Inflammatory macrophage treated with lipopolysaccharide for 1 hour (primary cell): ENCODE results near the gene NCKIPSD.

Source experiments
- DNase-seq, 2 donors: peaks; one replicate each; pipeline ENCODE4 v3.0.0-alpha.2; 2020 to 2022

NCKIPSD gene

GRCh38 chr3:48678056-48678455 is 7.7 kb downstream of the NCKIPSD start:
- no peak for DNase-seq

GRCh38 chr3:48674505-48674904 is 11.2 kb downstream of the NCKIPSD start:
- no peak for DNase-seq

- DNase-seq = no peak
These were observed 13.2 kb downstream of the NCKIPSD start for GRCh38 chr3:48672522-48672921.

GRCh38 chr3:48664929-48665328 is 20.8 kb downstream of the NCKIPSD start:
- DNase-seq = no peak

- no peak for DNase-seq
These were observed 21.4 kb downstream of the NCKIPSD start for GRCh38 chr3:48664313-48664644.

DNA sequence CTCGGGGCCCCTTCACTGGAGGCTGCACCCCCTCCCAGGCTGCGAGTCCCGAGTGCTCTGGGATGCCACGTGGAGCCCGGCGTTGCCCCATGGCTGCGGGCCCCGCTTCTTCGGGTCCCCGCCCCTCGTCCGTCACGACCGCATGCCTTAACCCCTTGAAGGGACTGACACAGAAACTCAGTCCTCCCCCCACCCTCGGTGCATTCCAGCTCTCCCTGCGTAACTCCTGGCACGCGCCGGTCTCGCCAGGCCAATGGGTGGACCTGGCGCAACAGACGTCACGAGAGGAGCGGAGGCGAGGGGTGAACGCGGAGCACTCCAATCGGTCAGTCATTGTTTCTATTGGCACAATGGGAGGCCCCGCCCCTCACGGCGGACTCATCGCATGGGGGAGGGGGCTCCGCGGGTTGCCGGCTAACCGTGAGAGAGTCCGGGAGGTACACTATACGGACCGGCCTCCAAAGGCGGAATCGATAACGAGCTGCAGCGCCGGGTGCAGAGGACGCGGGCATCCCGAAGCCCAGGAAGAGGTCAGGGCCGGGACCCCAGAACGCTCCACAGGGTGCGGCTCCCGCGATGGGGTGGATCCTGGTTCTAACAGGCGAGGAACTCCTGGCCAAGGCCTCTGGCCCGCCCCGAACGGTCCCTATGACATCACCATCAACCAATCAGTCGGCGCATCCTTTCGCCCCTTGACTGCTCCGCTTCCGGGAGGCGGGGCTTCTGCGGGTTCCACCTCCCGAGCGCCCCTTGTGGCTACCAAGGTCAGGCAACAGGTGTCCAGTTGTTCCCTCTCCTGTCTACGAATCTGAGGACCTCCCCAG is 22.0 kb downstream of the NCKIPSD start:
- peak; percentile 96 to 98 for DNase-seq

DNA sequence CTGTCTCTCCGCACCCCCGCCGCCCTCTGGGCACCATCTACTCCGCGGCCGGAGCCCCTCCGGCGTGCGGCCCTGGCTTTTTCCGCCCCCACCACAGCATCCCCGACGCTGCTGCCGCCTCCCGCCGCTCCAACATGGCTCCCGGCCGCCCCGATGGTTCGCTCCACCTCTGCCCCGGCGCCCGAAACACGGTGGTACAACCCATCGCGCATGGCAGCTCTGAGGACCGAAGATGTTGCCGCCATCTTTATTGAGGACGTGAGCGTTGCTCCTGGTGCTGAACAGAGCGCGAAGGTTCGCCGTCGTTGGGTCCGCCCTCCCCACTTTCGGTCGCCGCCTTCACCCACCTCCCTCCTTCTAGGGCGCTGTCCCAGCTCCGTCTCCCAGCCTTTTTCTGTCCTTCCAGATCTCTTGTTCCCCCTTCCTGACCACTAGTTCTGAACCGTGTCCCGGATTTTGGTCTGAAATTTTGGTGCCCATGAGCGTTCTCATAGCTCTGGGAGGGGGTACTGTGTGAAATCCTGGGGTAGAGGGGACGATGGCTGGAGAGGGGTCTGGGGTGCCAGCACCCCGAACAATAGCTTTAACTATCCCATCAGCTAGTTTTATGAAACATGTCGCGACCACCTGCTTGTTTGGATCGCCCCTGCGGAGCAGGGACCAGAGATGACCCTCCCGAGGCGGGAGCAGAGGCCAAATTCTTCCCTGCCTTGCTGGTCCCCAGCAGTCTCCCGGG is 22.8 kb downstream of the NCKIPSD start, which contains the start of gene CELSR3:
CELSR3 (minus strand) TSS at position 134 of the 736 bp plus-strand sequence. CDS start 252 bp downstream, outside the sequence.
- DNase-seq = peak; percentile 58 to 66

DNA sequence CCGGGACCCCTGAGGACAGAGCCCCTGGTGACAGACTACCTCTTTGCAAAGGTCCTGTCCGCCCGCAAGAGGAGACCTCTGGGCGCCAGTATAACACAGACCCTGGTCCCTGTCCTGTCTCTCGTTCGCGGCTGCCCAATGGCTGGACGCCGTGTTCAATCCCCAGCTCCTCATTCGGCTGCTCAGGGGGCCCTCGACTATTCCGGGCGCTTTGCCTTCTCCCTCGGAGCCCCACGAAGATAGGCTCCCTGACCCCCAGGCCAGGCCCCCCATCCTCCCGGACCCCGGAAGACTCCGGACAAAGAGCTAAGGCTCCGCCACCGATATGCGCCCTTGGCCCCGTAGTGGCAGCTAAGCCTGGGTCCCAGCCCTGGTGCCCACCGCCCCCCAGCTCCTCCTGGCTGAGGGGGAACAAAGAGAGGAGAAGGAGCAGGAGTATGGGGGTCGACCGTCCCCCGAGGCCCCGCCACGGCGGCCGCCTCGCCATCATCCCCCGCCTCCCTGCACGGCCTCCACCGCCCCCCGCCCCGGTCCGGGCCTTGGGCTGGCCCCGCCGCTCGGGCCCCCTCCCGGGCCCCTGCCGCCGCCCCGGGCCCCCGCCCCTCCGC is 23.5 kb downstream of the NCKIPSD start:
- no peak for DNase-seq

- DNase-seq = peak in 1 of 2 donors; percentile 53
These were observed 24.1 kb downstream of the NCKIPSD start for GRCh38 chr3:48661501-48662144.

DNA sequence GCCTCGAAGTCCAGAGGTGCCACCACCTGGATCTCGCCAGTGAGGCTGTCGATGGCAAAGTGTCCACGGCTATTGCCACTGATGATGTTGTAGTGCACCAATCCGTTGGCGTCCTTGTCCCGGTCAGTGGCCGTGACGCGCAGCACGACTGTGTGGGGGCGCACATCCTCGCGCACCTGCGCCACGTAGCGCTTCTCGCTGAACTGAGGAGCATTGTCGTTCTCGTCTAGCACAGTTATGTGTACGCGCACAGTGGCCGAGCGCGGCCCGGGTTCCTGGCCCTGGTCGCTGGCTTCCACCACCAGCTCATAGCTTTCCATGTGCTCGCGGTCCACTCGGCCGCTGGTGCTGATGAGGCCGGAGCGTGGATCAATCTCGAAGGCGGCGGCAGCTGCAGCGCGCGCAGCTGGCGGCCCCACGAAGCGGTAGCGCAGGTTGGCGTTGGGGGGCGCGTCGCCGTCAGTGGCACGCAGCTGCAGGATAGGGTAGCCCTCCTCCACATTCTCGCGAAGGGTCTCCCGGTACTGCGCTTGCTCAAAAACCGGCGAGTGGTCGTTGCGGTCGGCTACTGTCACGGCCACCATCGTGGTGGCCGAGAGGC is 24.8 kb downstream of the NCKIPSD start:
- DNase-seq = no peak

DNA sequence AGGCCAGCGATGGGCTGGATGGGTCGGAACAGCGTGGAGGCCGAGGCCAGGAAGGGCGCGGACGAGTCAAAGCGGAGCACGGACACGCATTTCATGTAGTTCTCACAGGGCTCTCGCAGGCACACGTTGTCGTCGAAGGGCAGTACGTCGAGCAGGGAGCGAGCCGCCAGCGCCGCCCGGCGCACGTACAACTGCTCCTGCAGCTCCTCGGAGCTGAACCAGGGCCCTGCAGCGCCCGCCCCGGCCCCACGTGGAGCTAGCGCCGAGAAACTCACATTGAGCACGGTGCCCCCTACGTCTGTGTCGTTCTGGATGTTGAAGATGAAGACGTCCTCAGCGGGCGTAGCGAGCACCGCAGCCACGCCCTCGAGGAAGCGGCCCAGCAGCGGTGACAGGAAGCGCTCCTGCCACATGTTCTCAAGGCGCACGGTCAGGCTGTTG is 28.9 kb downstream of the NCKIPSD start:
- DNase-seq = no peak

DNA sequence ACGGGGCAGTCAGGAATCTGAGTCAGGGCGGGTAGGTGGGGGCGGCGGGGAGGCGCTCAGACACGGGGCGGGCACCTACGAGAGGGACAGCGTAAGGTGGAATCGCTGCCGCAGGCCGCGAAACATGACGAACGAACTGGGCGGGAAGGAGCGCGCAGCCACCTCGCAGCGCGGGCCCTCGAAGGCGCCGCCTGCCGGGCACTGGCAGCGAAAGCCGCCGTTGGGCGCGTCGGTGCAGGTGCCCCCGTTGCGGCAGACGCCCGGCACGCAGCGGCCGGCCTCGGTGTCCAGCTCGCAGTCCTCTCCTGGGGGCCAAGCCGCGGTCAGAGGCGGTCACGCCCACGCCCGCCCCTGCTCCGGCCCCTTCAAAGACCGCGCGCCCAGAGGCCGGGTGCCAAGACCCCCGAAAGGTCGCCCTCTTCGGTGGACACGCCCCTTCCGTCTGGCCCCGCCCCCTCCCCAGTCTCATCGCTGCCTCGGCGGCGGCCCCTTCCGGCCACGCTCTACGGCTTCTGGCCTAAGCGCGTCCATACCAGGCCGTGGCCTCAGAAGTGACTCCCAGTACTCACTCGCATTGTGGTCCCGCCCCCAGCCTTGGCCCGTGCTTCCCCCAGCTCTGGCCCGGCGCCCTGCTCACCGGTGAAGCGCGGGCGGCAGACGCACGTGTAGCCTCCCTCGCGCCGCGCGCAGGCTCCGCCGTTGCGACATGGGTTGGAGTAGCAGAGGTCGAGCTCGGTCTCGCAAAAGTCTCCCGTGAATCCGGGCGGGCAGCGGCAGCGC is 29.5 kb downstream of the NCKIPSD start:
- peak; percentile 71 to 73 for DNase-seq

DNA sequence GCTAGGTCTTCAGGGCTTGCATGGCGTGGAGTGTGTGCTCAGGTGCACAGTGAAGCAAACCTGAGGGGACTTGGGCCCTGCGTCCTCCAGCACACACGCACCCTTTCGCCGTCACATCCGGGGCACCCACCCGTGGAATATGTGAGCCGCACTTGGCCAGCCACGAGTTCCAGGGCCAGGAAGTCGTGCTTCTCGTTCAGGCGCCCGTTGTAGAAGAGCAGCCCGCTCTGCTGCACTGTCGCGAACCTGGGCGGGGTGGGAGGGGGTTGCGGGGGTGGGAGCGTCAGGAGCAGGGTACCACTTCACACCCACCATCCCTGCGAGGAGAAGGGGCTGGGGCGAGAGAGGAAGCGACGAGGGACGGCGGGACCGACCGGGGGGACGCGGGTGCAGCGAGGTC is 30.1 kb downstream of the NCKIPSD start:
- DNase-seq = no peak

- DNase-seq = no peak
These were observed 30.7 kb downstream of the NCKIPSD start for GRCh38 chr3:48655063-48655462.

DNA sequence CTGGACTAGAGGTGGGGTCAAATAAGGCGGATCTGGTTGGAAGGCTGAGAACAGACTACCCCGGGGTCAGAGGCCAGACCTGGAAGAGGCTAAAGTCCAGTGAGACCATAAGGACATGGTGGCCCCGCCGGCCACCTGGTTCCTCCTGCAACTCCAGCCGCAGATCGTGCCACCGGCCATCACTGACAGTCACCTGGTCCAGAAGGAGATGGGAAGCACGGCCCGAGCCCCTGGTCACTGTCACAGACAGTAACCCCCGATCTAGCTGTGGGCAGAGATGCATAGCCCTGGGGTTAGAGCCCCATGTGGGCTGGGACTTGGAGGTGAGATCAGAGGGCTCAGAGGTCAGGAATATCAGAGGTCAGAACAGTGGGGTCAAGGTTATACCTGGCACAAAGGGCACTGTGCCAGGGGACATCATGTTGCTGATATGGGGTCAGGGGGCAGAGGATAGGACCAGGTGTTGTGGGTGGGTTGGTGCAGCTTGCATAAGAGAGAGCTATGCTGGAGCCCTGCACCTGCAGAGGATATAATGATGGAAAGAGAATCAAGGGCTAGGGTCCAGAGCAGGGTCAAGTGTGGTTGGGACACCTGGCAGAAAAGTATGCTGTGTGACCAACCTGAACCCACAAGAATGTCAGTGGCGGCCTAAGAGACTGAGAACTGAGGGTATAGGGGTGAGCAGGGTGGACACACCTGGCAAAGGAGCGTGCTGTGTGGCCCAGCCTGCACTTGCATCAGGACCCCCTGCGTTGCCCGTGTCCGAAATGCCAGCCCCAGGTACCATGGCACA is 32.6 kb downstream of the NCKIPSD start:
- no peak for DNase-seq

DNA sequence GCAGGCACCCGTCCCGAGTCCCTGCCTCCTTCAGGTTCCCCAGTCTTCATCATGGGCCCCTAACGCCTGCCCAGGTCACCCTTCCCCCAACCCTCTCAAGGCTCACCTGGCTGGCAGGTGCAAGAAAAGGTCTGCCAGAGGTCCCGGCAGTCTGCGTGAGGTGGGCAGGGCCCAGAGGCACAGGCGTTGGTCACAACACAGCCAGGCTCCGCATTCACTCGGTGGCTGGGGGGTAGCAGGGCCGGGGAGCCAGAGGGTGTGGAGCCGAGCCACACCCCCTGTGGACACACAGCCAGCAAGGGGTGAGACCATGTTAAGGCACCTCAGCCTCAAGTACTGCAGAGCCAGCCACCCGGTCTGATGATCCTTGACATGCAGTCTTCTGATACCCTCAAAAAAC is 33.9 kb downstream of the NCKIPSD start:
- no peak for DNase-seq

DNA sequence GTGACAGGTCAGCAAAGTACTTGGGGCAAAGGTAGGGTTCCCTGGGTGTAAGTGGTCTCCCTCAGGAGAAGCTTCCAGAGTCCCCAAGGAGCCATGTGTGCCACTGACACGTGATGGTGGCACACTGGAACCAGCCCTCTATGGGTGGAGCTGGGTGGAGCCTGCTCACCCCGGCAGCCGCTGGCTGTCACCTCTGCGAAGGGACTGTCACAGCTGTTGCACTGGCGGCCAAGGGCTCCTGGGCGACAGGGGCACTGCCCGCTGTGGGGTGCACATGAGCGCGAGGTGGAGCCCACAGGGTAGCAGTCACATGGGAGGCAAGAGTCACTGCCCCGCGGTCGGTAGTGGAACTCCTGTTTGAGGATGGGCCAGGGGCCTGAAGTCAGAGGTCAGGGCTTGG is 35.0 kb downstream of the NCKIPSD start:
- no peak for DNase-seq

GRCh38 chr3:48648188-48648850 is 37.4 kb downstream of the NCKIPSD start:
- DNase-seq = no peak

DNA sequence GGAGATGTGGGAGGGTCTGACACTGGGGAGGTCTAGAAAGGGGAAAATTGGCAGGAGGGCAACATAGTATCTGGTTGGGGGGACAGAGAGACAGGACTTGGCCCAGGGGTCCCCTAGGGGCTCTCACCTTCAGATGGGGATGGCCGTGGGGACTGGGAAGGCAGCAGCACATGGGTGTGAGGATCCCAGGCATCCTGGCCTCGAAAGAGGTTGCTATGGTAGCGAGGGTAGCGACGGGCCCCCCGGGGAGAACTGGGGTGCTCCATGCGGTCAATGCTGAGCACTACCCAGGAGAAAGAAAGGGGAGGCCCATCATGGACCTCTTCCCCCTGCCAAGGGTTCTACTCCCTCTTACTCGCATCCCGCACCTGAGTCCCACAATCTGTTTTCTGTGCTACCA is 38.0 kb downstream of the NCKIPSD start:
- no peak for DNase-seq
